MCF 10A (cell line): ENCODE results near the gene RRH. TPM values are rescaled to one million over a fixed set of nuclear protein-coding genes. Genes with fewer than 3 reads are reported as not detected.

ENCODE experiments used
- BruUV-seq: library from RNA; stranded (reverse); fragments of 400-500 nt; replicated peaks from 2 replicates; lab custom pipeline; 2021; lab: Mats Ljungman, UMichigan
- CTCF ChIA-PET: fragments of 300-600 bp; sonication (Branson Sonifier 250); formaldehyde crosslinking; extraction: SDS; loops from one replicate; lab custom pipeline; 2021; ENCODE audit warnings: antibody characterized with exemption, inconsistent platforms; lab: Yijun Ruan, JAX
- POLR2A ChIA-PET: fragments of 300-600, 350-650 bp; sonication (Branson Sonifier 250); formaldehyde crosslinking; extraction: SDS; loops from one replicate; lab custom pipeline; 2020; ENCODE audit warnings: antibody characterized with exemption, inconsistent platforms; lab: Yijun Ruan, JAX
- DNase-seq: peaks from one replicate; pipeline ENCODE4 v3.0.0-alpha.2; 2018; ENCODE audit not compliant: unreplicated experiment
- H3K27ac Mint-ChIP-seq: one replicate; pipeline ENCODE4 v1.8.0; 2022; ENCODE audit warnings: mild to moderate bottlenecking, low read depth, mixed read lengths; ENCODE audit not compliant: unreplicated experiment
- H3K27me3 Mint-ChIP-seq: one replicate; pipeline ENCODE4 v1.8.0; 2022; ENCODE audit warnings: mixed read lengths; ENCODE audit not compliant: insufficient read depth, unreplicated experiment
- H3K36me3 Mint-ChIP-seq: one replicate; pipeline ENCODE4 v1.8.0; 2022; ENCODE audit warnings: mild to moderate bottlenecking, moderate library complexity, mixed read lengths; ENCODE audit not compliant: insufficient read depth, unreplicated experiment
- H3K4me1 Mint-ChIP-seq: one replicate; pipeline ENCODE4 v1.8.0; 2022; ENCODE audit warnings: mixed read lengths; ENCODE audit not compliant: insufficient read depth, unreplicated experiment
- H3K4me3 Mint-ChIP-seq: one replicate; pipeline ENCODE4 v1.8.0; 2022; ENCODE audit warnings: mild to moderate bottlenecking, moderate library complexity, mixed read lengths; ENCODE audit not compliant: unreplicated experiment
- H3K9me3 Mint-ChIP-seq: one replicate; pipeline ENCODE4 v1.8.0; 2022; ENCODE audit warnings: mixed read lengths; ENCODE audit not compliant: unreplicated experiment
- intact Hi-C: fragments of 100-400 bp; cut with micrococcal nuclease; formaldehyde crosslinking; loops from 2 replicates; pipeline ENCODE4 v1.14.1; 2022
- total RNA-seq: library from RNA; stranded (reverse); gene quantifications from 2 replicates; pipeline ENCODE4 v1.2.3, GENCODE V29; 2022
- TF ChIP-seq, protein P1 (sequence below): fragments of 200-600 bp; IDR thresholded peaks from one replicate; pipeline ENCODE4 v1.8.0; 2022; ENCODE audit warnings: antibody characterized with exemption, mild to moderate bottlenecking; ENCODE audit not compliant: unreplicated experiment

RRH gene
- total RNA-seq, 1 experiment from 2014 or later, result not detected

DNA sequence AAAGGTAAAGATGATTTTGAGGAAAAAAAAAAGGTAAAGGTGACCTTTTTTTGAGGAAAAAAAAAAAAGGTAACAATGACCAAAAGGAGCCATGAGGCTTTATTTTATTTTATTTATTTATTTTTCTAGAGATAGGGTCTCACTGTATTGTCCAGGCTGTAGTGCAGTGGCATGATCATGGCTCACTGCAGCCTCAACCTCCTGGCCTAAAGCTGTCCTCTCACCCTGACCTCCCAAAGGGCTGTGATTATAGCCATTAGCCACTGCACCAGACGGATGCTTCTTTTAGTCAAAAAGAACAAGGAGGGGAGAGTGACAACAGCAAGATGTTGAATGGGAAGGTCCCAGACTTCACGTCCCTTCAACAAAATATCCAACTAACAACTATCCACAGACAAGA is 50.6 kb downstream of the RRH start:
- ChIA-PET POLR2A (no interaction called here), CTCF (interaction anchor here (0.6 kb wide), 1 partner anchor 379 kb away, joined by 3 read pairs; no protein-coding TSS in a partner anchor)
- Mint-ChIP-seq H3K27ac (no peak overlapping the region), H3K27me3 (no peaks in the 10 kb centered on the region), H3K9me3 (no peaks in the 10 kb centered on the region), H3K4me1 (no peaks in the 10 kb centered on the region), H3K4me3 (no peak overlapping the region), H3K36me3 (no peaks in the 10 kb centered on the region)
- DNase-seq, result no peak
- TF ChIP-seq, protein P1, sequence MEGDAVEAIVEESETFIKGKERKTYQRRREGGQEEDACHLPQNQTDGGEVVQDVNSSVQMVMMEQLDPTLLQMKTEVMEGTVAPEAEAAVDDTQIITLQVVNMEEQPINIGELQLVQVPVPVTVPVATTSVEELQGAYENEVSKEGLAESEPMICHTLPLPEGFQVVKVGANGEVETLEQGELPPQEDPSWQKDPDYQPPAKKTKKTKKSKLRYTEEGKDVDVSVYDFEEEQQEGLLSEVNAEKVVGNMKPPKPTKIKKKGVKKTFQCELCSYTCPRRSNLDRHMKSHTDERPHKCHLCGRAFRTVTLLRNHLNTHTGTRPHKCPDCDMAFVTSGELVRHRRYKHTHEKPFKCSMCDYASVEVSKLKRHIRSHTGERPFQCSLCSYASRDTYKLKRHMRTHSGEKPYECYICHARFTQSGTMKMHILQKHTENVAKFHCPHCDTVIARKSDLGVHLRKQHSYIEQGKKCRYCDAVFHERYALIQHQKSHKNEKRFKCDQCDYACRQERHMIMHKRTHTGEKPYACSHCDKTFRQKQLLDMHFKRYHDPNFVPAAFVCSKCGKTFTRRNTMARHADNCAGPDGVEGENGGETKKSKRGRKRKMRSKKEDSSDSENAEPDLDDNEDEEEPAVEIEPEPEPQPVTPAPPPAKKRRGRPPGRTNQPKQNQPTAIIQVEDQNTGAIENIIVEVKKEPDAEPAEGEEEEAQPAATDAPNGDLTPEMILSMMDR, result no peak
- intact Hi-C loops, result no loop called here
- BruUV-seq, result no TSS peak

DNA sequence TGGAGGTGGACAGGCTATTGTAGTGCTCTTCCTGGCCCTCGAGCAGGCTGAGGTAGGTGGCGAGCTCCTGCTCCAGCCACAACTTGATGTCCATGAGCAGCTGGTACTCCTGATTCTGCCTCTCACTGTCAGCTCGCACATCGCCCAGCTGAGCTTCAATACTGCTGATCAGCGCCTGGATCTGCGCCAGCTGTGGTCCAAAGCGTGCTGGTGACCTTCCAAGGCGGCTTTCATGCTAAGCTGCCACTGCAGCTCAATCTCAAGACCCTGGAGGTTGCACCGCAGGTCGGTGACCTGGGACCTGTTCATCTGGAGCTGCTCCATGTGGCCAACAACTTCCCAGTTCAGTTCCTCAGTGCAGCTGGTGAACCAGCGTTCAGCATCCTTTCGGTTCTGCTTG is 51.3 kb downstream of the RRH start:
- intact Hi-C loops, result no loop called here
- no TSS peak for BruUV-seq
- DNase-seq, result no peak
- Mint-ChIP-seq H3K4me3 (no peak overlapping the region), H3K36me3 (no peaks in the 10 kb centered on the region), H3K27me3 (no peaks in the 10 kb centered on the region), H3K27ac (no peak overlapping the region), H3K9me3 (no peaks in the 10 kb centered on the region), H3K4me1 (no peaks in the 10 kb centered on the region)
- TF ChIP-seq, protein P1, result no peak
- POLR2A ChIA-PET, result no interaction called here
- CTCF ChIA-PET, result no interaction called here

DNA sequence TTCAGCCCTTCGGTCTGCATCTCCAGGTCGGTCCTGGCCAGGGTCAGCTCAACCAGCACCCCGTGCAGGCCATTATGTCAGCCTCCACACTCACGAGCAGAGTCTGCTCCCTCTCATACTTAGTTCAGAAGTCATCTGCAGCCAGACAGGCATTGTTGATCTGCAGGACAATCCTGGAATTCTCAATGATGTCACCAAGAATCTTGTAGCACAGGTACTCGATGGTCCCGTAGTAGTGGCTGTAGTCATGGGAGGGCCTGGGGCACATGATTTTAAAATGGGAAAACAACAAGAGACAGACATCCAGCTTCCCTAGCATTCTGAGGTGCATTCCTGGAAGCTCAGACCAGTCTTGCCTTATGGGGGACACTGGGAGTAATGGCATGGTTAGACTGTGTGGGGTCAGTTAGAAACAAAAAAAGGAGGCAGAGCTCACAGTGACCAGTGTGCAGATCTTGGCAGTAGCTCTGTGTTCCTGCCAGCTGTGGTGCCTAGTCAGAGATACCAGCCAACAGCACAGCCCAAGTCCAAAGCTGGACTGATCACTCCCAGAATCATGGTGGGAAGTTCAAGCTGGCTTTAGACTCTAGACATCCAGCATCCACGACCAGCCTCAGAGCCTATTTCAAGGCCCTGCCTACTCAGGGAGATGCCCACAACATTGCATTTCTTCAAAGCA is 52.0 kb downstream of the RRH start:
- Mint-ChIP-seq H3K4me1 (no peaks in the 10 kb centered on the region), H3K36me3 (no peaks in the 10 kb centered on the region), H3K4me3 (no peak overlapping the region), H3K9me3 (no peaks in the 10 kb centered on the region), H3K27me3 (no peaks in the 10 kb centered on the region), H3K27ac (no peak overlapping the region)
- ChIA-PET CTCF (interaction anchor here (0.6 kb wide), 1 partner anchor 1397 kb away, joined by 3 read pairs; no protein-coding TSS in a partner anchor), POLR2A (no interaction called here)
- intact Hi-C loops, result no loop called here
- no peak for DNase-seq
- TF ChIP-seq, protein P1, result no peak
- no TSS peak for BruUV-seq

DNA sequence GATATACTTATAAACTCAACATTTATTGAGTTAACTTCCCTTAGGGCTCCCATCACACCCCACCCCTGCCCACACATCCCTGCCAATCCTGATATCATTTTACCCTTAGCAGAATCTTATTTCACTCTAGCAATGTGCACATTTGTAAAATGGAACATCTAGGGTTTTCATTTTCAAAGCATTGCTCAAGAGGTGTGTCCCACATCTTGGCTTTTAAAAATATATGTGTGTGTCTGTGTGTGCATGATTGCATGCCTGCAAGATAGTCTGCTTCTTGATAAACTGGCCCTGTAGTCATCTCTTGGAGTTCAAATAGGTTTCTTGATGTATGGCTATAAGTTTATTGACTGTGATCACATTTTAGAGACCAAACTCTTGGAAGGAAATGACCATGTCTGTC is 58.5 kb downstream of the RRH start:
- intact Hi-C loops, result no loop called here
- DNase-seq, result no peak
- Mint-ChIP-seq H3K36me3 (no peaks in the 10 kb centered on the region), H3K27ac (no peak overlapping the region), H3K4me1 (no peaks in the 10 kb centered on the region), H3K4me3 (no peak overlapping the region), H3K27me3 (no peaks in the 10 kb centered on the region), H3K9me3 (no peaks in the 10 kb centered on the region)
- BruUV-seq, result no TSS peak
- CTCF ChIA-PET, result no interaction called here
- TF ChIP-seq, protein P1, result no peak
- POLR2A ChIA-PET, result no interaction called here
